ENCODE data around the gene KLK13. TPM values are rescaled to one million over a fixed set of nuclear protein-coding genes. Genes with fewer than 3 reads are reported as not detected.

The KLK13 gene
- total RNA-seq, 2 donors from 2014 or later: 0.42 to 3.4 TPM

GRCh38 chr19:51096473-51097165 is 31.7 kb upstream of the KLK13 start:
- peaks cover 6% of the 10 kb centered on the region for H3K36me3 Mint-ChIP-seq (ENCODE audit: low read depth)
- TF ChIP-seq, protein P1, sequence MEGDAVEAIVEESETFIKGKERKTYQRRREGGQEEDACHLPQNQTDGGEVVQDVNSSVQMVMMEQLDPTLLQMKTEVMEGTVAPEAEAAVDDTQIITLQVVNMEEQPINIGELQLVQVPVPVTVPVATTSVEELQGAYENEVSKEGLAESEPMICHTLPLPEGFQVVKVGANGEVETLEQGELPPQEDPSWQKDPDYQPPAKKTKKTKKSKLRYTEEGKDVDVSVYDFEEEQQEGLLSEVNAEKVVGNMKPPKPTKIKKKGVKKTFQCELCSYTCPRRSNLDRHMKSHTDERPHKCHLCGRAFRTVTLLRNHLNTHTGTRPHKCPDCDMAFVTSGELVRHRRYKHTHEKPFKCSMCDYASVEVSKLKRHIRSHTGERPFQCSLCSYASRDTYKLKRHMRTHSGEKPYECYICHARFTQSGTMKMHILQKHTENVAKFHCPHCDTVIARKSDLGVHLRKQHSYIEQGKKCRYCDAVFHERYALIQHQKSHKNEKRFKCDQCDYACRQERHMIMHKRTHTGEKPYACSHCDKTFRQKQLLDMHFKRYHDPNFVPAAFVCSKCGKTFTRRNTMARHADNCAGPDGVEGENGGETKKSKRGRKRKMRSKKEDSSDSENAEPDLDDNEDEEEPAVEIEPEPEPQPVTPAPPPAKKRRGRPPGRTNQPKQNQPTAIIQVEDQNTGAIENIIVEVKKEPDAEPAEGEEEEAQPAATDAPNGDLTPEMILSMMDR (conservative IDR thresholded peaks at IDR 0.05): peak; percentile 70
- Histone ChIP-seq H3K9me3 (ENCODE audit: control insufficient read depth, low read length) (no peaks in the 10 kb centered on the region), H3K4me3 (ENCODE audit: low read length) (no peak overlapping the region), H3K9ac (ENCODE audit: extremely low read depth, low read length, poor library complexity, severe bottlenecking) (no peak overlapping the region), H3K27ac (ENCODE audit: low read depth, low read length) (no peak overlapping the region), H3K27me3 (ENCODE audit: control insufficient read depth, insufficient read depth, low read length, poor library complexity, severe bottlenecking) (no peaks in the 10 kb centered on the region), H3K36me3 (ENCODE audit: control insufficient read depth, insufficient read depth, low read length) (no peaks in the 10 kb centered on the region), H3K4me1 (ENCODE audit: control insufficient read depth, insufficient read depth, low read length) (no peaks in the 10 kb centered on the region)
- H3K27me3 Mint-ChIP-seq (ENCODE audit: insufficient read depth): peaks cover 2% of the 10 kb centered on the region
- DNase-seq: no peak
- no peak overlapping the region for H3K4me3 Mint-ChIP-seq
- 94 to 98% methylated on average over 5 to 6 of the region's 6 CpGs for WGBS, 2 experiments (ENCODE audit: insufficient coverage in 1 of 2, insufficient read length in 1 of 2)
- peaks cover 34% of the 10 kb centered on the region for H3K4me1 Mint-ChIP-seq
- H3K9me3 Mint-ChIP-seq: no peaks in the 10 kb centered on the region
- no peak overlapping the region for H3K27ac Mint-ChIP-seq

- H3K4me3 Mint-ChIP-seq: no peak overlapping the region
- H3K4me3 ChIP-seq (ENCODE audit: low read length): no peak overlapping the region
- no peaks in the 10 kb centered on the region for H3K36me3 ChIP-seq (ENCODE audit: control insufficient read depth, insufficient read depth, low read length)
- peaks cover 6% of the 10 kb centered on the region for H3K27me3 Mint-ChIP-seq (ENCODE audit: insufficient read depth)
- H3K9ac ChIP-seq (ENCODE audit: extremely low read depth, low read length, poor library complexity, severe bottlenecking): no peak overlapping the region
- TF ChIP-seq, protein P1 (conservative IDR thresholded peaks at IDR 0.05): peak; percentile 90
- H3K4me1 Mint-ChIP-seq: peaks cover 25% of the 10 kb centered on the region
- no peaks in the 10 kb centered on the region for H3K9me3 ChIP-seq (ENCODE audit: control insufficient read depth, low read length)
- H3K4me1 ChIP-seq (ENCODE audit: control insufficient read depth, insufficient read depth, low read length): no peaks in the 10 kb centered on the region
- WGBS, 2 experiments (ENCODE audit: insufficient coverage in 1 of 2, insufficient read length in 1 of 2): 20 to 45% methylated on average over 6 to 15 of the region's 15 CpGs
- H3K36me3 Mint-ChIP-seq (ENCODE audit: low read depth): peaks cover 6% of the 10 kb centered on the region
- H3K27ac Mint-ChIP-seq: no peak overlapping the region
- no peak overlapping the region for H3K27ac ChIP-seq (ENCODE audit: low read depth, low read length)
- no peaks in the 10 kb centered on the region for H3K27me3 ChIP-seq (ENCODE audit: control insufficient read depth, insufficient read depth, low read length, poor library complexity, severe bottlenecking)
- no peaks in the 10 kb centered on the region for H3K9me3 Mint-ChIP-seq
- peak; percentile 89 for DNase-seq
Observed at GRCh38 chr19:51094696-51095279, 29.9 kb upstream of the KLK13 start.

DNA sequence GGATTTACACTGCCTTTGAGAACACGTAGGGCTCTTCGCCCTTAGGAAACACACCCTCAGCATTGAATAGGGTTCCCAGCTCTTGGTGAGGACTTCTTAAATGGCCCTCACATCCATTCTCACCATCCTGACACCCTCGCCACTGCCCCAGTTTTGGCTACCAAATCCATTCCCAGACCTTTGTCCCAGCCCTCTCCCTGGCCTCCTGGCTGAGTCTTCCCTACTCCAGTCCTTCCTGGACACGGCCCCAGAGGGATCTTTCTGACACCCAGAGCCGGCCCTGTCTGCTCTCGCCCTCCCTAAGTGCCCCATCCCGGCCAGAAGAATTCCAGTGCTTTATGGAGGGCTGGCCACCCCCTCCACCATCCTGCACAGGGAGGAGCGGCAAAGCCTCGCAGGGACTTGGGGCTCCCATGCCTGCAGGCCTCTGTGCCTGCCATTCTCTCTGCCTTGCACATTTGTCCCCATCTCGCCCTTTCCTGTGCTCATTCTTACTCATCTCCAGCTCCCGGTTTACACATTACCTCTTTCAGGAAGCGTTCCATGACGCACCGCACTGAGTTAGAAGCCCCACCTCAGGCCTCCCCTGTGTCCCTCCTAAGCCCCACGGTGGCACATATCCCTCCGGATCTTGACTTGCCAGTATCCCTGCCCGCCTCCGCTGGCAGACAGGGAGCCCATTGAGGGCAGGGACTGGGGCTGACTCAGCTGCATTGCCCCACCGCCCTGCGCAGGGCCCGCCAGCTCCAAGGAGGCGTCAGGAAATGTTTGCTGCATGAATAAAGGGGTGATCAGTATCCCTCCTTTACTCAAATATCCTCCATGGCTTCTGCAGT is 28.8 kb upstream of the KLK13 start:
- Histone ChIP-seq H3K27me3 (ENCODE audit: control insufficient read depth, insufficient read depth, low read length, poor library complexity, severe bottlenecking) (no peaks in the 10 kb centered on the region), H3K27ac (ENCODE audit: low read depth, low read length) (no peak overlapping the region), H3K4me1 (ENCODE audit: control insufficient read depth, insufficient read depth, low read length) (no peaks in the 10 kb centered on the region), H3K9ac (ENCODE audit: extremely low read depth, low read length, poor library complexity, severe bottlenecking) (no peak overlapping the region), H3K9me3 (ENCODE audit: control insufficient read depth, low read length) (no peaks in the 10 kb centered on the region), H3K4me3 (ENCODE audit: low read length) (no peak overlapping the region), H3K36me3 (ENCODE audit: control insufficient read depth, insufficient read depth, low read length) (no peaks in the 10 kb centered on the region)
- H3K27ac Mint-ChIP-seq: no peak overlapping the region
- peaks cover 9% of the 10 kb centered on the region for H3K27me3 Mint-ChIP-seq (ENCODE audit: insufficient read depth)
- no peaks in the 10 kb centered on the region for H3K9me3 Mint-ChIP-seq
- TF ChIP-seq, protein P1 (conservative IDR thresholded peaks at IDR 0.05): no peak
- WGBS, 2 experiments (ENCODE audit: insufficient coverage in 1 of 2, insufficient read length in 1 of 2): 86 to 91% methylated on average over 17 to 22 of the region's 22 CpGs
- H3K4me1 Mint-ChIP-seq: peaks cover 18% of the 10 kb centered on the region
- H3K4me3 Mint-ChIP-seq: no peak overlapping the region
- H3K36me3 Mint-ChIP-seq (ENCODE audit: low read depth): peaks cover 6% of the 10 kb centered on the region
- no peak for DNase-seq
